GM19043 (cell line): Measurements from ENCODE around the gene ZNF775.

Source experiments
- ATAC-seq: cut with Tn5 transposase; IDR thresholded peaks from one replicate; pipeline ENCODE4 v1.9.1; 2021; ENCODE audit warnings: low read depth; ENCODE audit not compliant: unreplicated experiment

Gene ZNF775

GRCh38 chr7:150378853-150379440 lies at the start of gene ZNF775:
Gene ZNF775, plus strand, starts transcription at chr7:150379330. Its CDS starts 9,141 bp downstream, at chr7:150388471.
- peak; percentile 65 for ATAC-seq

- ATAC-seq = no peak
These were observed 49.6 kb upstream of the ZNF775 start for GRCh38 chr7:150329331-150330120.

GRCh38 chr7:150330211-150330885 lies 48.8 kb upstream of the ZNF775 start:
- ATAC-seq = no peak

GRCh38 chr7:150332852-150333635 lies 46.1 kb upstream of the ZNF775 start:
- no peak for ATAC-seq

- no peak for ATAC-seq
These were observed 45.5 kb upstream of the ZNF775 start for GRCh38 chr7:150333659-150334058.

GRCh38 chr7:150334108-150334507 lies 45.0 kb upstream of the ZNF775 start:
- ATAC-seq = no peak

GRCh38 chr7:150335108-150335773 lies 43.9 kb upstream of the ZNF775 start:
- no peak for ATAC-seq

- ATAC-seq = no peak
These were observed 43.4 kb upstream of the ZNF775 start for GRCh38 chr7:150335774-150336112.

- no peak for ATAC-seq
These were observed 42.4 kb upstream of the ZNF775 start for GRCh38 chr7:150336746-150337145.

- no peak for ATAC-seq
These were observed 42.0 kb upstream of the ZNF775 start for GRCh38 chr7:150337179-150337578.

GRCh38 chr7:150337659-150338081 lies 41.5 kb upstream of the ZNF775 start:
- no peak for ATAC-seq

- ATAC-seq = no peak
These were observed 40.8 kb upstream of the ZNF775 start for GRCh38 chr7:150338166-150338829.

GRCh38 chr7:150339409-150339809 lies 39.7 kb upstream of the ZNF775 start:
- no peak for ATAC-seq

- no peak for ATAC-seq
These were observed 38.9 kb upstream of the ZNF775 start for GRCh38 chr7:150340024-150340749.

GRCh38 chr7:150340875-150341262 lies 38.3 kb upstream of the ZNF775 start:
- ATAC-seq = no peak

- no peak for ATAC-seq
These were observed 37.6 kb upstream of the ZNF775 start, which contains the start of gene RARRES2 for GRCh38 chr7:150341263-150342120. Gene RARRES2, minus strand, starts transcription at chr7:150341629. Its CDS starts 1,020 bp downstream, at chr7:150340609.

- ATAC-seq = no peak
These were observed 37.1 kb upstream of the ZNF775 start for GRCh38 chr7:150342121-150342408.

- ATAC-seq = no peak
These were observed 35.9 kb upstream of the ZNF775 start for GRCh38 chr7:150343225-150343624.
